Measurements from ENCODE around the gene SAA4. TPM values are rescaled to one million over a fixed set of nuclear protein-coding genes. Genes with fewer than 3 reads are reported as not detected.
"Not testable (repeated sequence)": the region's sequence is repeated elsewhere in the genome, so short reads cannot be mapped to it uniquely, and the experiment has no call there.

SAA4 gene
- total and polyA plus RNA-seq, 2 experiments from 2014 or later, result not detected

DNA sequence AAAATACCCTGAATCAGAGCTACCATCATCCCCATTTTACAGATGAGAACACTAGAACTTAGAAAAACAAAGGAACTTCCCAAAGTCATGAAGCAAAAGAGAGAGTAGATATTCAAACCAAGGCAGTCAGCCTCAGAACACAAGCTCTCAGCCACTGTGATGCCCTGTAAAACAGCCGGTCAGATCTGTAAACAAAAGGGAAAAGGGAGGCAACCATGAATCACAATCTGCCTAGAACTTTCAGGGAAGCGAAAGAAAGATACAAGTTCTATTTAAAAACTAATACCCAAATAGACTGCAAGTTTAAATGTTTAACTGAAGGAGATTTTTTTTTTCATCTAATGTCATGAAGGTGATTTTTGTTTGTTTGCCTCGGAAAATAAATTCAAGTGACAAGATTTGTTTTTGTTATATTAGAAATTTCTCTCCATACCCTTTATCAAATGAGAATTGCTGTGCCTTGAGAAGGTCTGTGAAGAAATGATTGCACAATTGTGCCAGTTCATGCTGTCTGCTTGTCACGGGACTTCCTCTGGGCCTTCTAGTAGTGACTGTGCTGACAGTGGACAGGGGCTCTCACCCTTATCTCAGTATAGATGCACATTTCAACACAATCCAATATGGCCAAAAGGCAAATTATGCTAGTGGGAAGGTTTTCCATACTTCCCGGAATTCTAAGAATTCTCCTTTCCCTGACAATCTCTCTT is 41.1 kb upstream of the SAA4 start:
- Histone ChIP-seq H3K27me3 (replicated peaks; ENCODE audit: insufficient read depth) (no peaks in the 10 kb centered on the region), H3K36me3 (ENCODE audit: low read depth) (peaks cover 28% of the 10 kb centered on the region; the same call in 1 of the 2 replicates), H3F3A (ENCODE audit: insufficient read depth) (no peaks in the 10 kb centered on the region), H3K9me2 (ENCODE audit: insufficient read depth) (no peaks in the 10 kb centered on the region), H4K20me1 (ENCODE audit: insufficient read depth) (no peaks in the 10 kb centered on the region), H3K4me3 (no peak overlapping the region), H3K9me3 (ENCODE audit: low read depth) (no peaks in the 10 kb centered on the region), H3K4me2 (ENCODE audit: unreplicated experiment) (no peak overlapping the region), H3K79me2 (ENCODE audit: insufficient read depth) (no peaks in the 10 kb centered on the region), H2AFZ (no peak overlapping the region), H3K27ac (no peak overlapping the region), H3K9ac (no peak overlapping the region), H3K4me1 (ENCODE audit: insufficient read depth) (no peaks in the 10 kb centered on the region)
- no peak for DNase-seq
- WGBS, 2 experiments (ENCODE audit: low coverage in 1 of 2, low lambda C conversion rate in 2 of 2, missing lambda C conversion rate in 2 of 2), result 88 to 92% methylated on average over 5 of the region's 5 CpGs
- TF ChIP-seq EZH2 (IDR thresholded peaks at IDR 0.05; ENCODE audit: insufficient read depth, poor library complexity, severe bottlenecking) (no peak), EZH2phosphoT487 (IDR thresholded peaks at IDR 0.05; ENCODE audit: insufficient read depth, low read depth) (no peak)
- in situ Hi-C loops (cut with MboI), result no loop called here

DNA sequence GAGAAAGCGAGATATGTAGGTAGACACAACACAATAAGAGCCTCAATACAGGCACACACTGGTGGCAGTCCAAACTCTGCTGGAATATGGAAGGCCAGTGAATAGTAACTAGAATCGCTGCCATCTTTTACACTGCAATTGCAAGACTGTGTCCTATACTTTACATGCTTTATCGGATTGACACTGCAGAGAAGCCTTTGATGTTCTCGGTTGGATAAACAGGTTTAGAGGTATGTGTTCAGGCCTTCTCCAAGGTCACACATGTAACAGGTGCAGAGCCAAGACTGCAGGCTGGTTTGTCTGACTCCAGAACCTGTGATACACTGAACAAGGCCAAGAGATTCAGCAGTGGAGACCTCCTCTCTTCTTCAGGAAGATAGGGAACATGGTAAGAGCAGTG is 34.6 kb upstream of the SAA4 start:
- Histone ChIP-seq H3K79me2 (ENCODE audit: insufficient read depth) (no peaks in the 10 kb centered on the region), H3K9me3 (ENCODE audit: low read depth) (no peaks in the 10 kb centered on the region), H3K9ac (no peak overlapping the region), H3F3A (ENCODE audit: insufficient read depth) (no peaks in the 10 kb centered on the region), H3K4me2 (ENCODE audit: unreplicated experiment) (no peak overlapping the region), H2AFZ (no peak overlapping the region), H3K4me3 (no peak overlapping the region), H3K36me3 (ENCODE audit: low read depth) (no peaks in the 10 kb centered on the region), H3K27me3 (replicated peaks; ENCODE audit: insufficient read depth) (no peaks in the 10 kb centered on the region), H3K9me2 (ENCODE audit: insufficient read depth) (no peaks in the 10 kb centered on the region), H4K20me1 (ENCODE audit: insufficient read depth) (no peaks in the 10 kb centered on the region), H3K4me1 (ENCODE audit: insufficient read depth) (no peaks in the 10 kb centered on the region), H3K27ac (no peak overlapping the region)
- in situ Hi-C loops (cut with MboI), result no loop called here
- no peak for DNase-seq
- 90 to 93% methylated on average over 4 of the region's 4 CpGs for WGBS, 2 experiments (ENCODE audit: low coverage in 1 of 2, low lambda C conversion rate in 2 of 2, missing lambda C conversion rate in 2 of 2)
- no peak for TF ChIP-seq EZH2phosphoT487 (IDR thresholded peaks at IDR 0.05; ENCODE audit: insufficient read depth, low read depth)
- TF ChIP-seq EZH2 (IDR thresholded peaks at IDR 0.05; ENCODE audit: insufficient read depth, poor library complexity, severe bottlenecking), result no peak

DNA sequence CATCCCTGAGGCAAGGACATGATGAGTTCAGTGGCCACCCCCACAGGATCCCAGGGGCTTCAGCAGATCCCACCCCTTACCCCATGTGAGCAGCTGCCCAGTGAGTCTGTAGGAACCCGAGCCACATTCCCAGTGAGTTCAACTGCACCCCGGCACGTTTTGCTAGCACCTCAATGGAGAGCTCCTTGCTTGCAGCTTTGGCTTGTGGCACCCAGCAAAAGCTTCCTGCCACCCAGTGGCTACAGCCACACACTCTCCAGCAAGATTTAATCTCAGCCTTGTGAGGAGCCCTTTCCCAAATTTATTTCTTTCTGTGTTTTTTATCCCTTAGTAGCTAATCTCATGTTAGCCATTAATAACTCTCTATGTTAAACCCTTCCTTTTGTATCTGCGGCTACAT is 33.5 kb upstream of the SAA4 start:
- in situ Hi-C loops (cut with MboI), result no loop called here
- Histone ChIP-seq H4K20me1 (ENCODE audit: insufficient read depth) (no peaks in the 10 kb centered on the region), H3K79me2 (ENCODE audit: insufficient read depth) (no peaks in the 10 kb centered on the region), H3K9ac (no peak overlapping the region), H3K4me3 (no peak overlapping the region), H3K4me1 (ENCODE audit: insufficient read depth) (no peaks in the 10 kb centered on the region), H3K4me2 (ENCODE audit: unreplicated experiment) (no peak overlapping the region), H3K9me3 (ENCODE audit: low read depth) (no peaks in the 10 kb centered on the region), H3K9me2 (ENCODE audit: insufficient read depth) (no peaks in the 10 kb centered on the region), H2AFZ (no peak overlapping the region), H3K36me3 (ENCODE audit: low read depth) (no peaks in the 10 kb centered on the region), H3F3A (ENCODE audit: insufficient read depth) (no peaks in the 10 kb centered on the region), H3K27me3 (replicated peaks; ENCODE audit: insufficient read depth) (no peaks in the 10 kb centered on the region; the same call in 1 of the 2 replicates), H3K27ac (no peak overlapping the region)
- WGBS, 2 experiments (ENCODE audit: low coverage in 1 of 2, low lambda C conversion rate in 2 of 2, missing lambda C conversion rate in 2 of 2), result 56 to 70% methylated on average over 4 of the region's 4 CpGs
- DNase-seq, result no peak
- TF ChIP-seq EZH2phosphoT487 (IDR thresholded peaks at IDR 0.05; ENCODE audit: insufficient read depth, low read depth) (no peak), EZH2 (IDR thresholded peaks at IDR 0.05; ENCODE audit: insufficient read depth, poor library complexity, severe bottlenecking) (no peak)

DNA sequence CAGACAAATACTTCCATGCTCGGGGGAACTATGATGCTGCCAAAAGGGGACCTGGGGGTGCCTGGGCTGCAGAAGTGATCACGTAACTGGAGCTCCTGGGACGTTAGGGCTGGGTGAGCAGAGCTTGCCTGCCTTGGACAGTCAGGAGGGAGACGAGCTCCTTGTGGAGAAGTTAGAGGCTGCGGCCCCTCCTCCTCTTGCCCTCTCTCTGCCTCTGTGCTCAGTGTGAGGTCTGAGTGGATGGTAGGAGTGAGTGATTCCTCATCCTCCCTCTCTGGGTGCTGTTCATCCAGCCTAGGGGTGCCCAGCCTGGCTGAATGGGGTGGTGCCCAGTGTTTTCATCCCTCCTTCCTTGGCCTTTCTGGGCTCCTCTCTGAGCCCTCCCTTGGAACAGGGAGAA is 32.6 kb upstream of the SAA4 start:
- H3K9me3 ChIP-seq (ENCODE audit: low read depth); in situ Hi-C loops (cut with MboI); H4K20me1 ChIP-seq (ENCODE audit: insufficient read depth); H3K4me1 ChIP-seq (ENCODE audit: insufficient read depth); H3K9me2 ChIP-seq (ENCODE audit: insufficient read depth); H3K36me3 ChIP-seq (ENCODE audit: low read depth); H3K9ac ChIP-seq; H3F3A ChIP-seq (ENCODE audit: insufficient read depth); H3K27me3 ChIP-seq (replicated peaks; ENCODE audit: insufficient read depth); H3K4me3 ChIP-seq; H3K4me2 ChIP-seq (ENCODE audit: unreplicated experiment); H2AFZ ChIP-seq; H3K27ac ChIP-seq; H3K79me2 ChIP-seq (ENCODE audit: insufficient read depth): not testable (repeated sequence)
- 50% methylated on average over 1 of the region's 5 CpGs; no CpG with 5 or more reads in 1 of the 2 experiments for WGBS, 2 experiments (ENCODE audit: low coverage in 1 of 2, low lambda C conversion rate in 2 of 2, missing lambda C conversion rate in 2 of 2)
- peak; percentile 8 for DNase-seq

DNA sequence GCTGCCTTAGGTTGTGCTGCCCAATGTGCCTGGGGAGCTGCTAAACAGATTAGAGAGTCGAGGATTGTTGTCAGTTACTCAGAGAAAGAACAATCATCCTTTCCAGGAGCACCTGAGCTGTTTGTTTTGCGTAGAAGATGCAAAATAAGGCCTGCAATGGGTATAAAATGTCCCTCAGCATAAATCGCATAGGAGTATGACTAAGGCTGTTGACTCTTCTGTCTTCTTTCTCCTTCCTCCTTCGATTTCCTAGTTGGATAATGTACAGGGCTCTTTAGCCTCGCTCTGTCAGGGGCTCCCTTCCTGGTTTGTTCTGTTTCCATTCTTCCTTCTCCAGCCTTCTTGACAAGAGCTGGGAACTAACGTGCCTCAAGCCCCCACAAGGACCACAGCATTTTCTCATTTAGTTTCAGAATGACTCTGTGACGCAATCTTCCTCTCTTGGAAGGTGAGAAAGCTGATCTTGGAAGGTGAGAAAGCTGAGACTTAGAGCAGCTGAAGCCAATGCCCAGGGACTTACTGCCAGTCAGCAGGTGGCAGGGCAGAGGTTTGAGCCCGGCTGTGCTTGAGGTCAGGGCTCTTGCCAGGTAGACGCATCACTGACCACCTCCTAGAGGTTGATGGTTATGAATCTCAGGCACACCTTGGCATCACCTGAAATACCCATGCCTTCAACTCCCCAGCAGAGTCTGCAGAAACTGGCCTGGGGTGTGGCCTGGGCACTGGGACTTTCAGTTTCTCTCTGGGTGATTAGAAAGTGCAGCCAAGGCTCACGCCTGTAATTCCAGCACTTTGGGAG is 30.9 kb upstream of the SAA4 start:
- DNase-seq; H3K9ac ChIP-seq; H2AFZ ChIP-seq; in situ Hi-C loops (cut with MboI); H4K20me1 ChIP-seq (ENCODE audit: insufficient read depth); H3K4me2 ChIP-seq (ENCODE audit: unreplicated experiment); H3K9me3 ChIP-seq (ENCODE audit: low read depth); H3K79me2 ChIP-seq (ENCODE audit: insufficient read depth); H3K27ac ChIP-seq; H3K9me2 ChIP-seq (ENCODE audit: insufficient read depth); H3K36me3 ChIP-seq (ENCODE audit: low read depth); H3K4me3 ChIP-seq; H3F3A ChIP-seq (ENCODE audit: insufficient read depth); H3K4me1 ChIP-seq (ENCODE audit: insufficient read depth); H3K27me3 ChIP-seq (replicated peaks; ENCODE audit: insufficient read depth): not testable (repeated sequence)
- WGBS, 2 experiments (ENCODE audit: low coverage in 1 of 2, low lambda C conversion rate in 2 of 2, missing lambda C conversion rate in 2 of 2), result 55 to 58% methylated on average over 2 to 6 of the region's 10 CpGs
